Measurements from ENCODE around the gene GIN1. TPM values are rescaled to one million over a fixed set of nuclear protein-coding genes. Genes with fewer than 3 reads are reported as not detected.

Gene GIN1
- total and polyA plus RNA-seq, 2 donors (not counting 1 experiment from before 2014, with no cell fraction given), result 2.2 to 16.9 TPM

DNA sequence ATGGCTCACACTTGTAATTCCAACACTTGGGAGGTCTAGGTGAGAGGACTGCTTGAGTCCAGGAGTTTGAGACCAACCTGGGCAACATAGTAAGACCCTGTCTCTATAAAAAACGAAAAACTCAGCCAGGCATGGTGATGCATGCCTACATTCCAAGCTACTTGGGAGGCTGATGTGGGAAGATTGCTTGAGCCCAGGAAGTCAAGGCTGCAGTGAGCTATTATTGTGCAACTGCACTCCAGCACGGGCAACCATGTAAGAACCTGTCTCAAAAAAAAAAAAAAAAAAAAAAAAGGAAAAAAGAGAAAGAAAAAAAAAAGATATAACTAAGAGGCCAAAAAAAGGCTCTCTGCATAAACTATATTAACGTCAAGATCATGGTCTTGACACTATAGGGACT is 27.3 kb downstream of the GIN1 start:
- Mint-ChIP-seq H3K27me3 (no peaks in the 10 kb centered on the region), H3K27ac (no peak overlapping the region), H3K4me1 (no peaks in the 10 kb centered on the region), H3K9me3 (ENCODE audit: insufficient read depth) (no peaks in the 10 kb centered on the region), H3K4me3 (no peak overlapping the region)
- WGBS (ENCODE audit: insufficient coverage), result 83% methylated on average over 1 of the region's 3 CpGs
- Histone ChIP-seq H3K36me3 (replicated peaks in 1 of 2; ENCODE audit: control extremely low read depth in 1 of 2, control insufficient read depth in 1 of 2, extremely low read depth in 1 of 2, insufficient read depth in 2 of 2, low read length in 1 of 2) (peaks cover 7 to 24% of the 10 kb centered on the region in 2 experiments), H3K79me2 (ENCODE audit: control insufficient read depth, insufficient read depth, low read length) (no peaks in the 10 kb centered on the region), H4K20me1 (ENCODE audit: control insufficient read depth, insufficient read depth, low read length, poor library complexity, severe bottlenecking) (no peaks in the 10 kb centered on the region), H3K27me3 (replicated peaks in 1 of 4; ENCODE audit: control extremely low read depth in 1 of 4, control insufficient read depth in 3 of 4, insufficient read depth in 4 of 4, low read length in 3 of 4) (no peaks in the 10 kb centered on the region), H3K9ac (ENCODE audit: low read length) (no peak overlapping the region), H3K4me2 (replicated peaks; ENCODE audit: low read depth, low read length, poor library complexity, severe bottlenecking) (no peak overlapping the region), H3K4me3 (ENCODE audit: control extremely low read depth in 1 of 5, extremely low read depth in 1 of 5, insufficient read depth in 1 of 5, low read depth in 2 of 5, low read length in 4 of 5) (no peak overlapping the region), H3K9me3 (ENCODE audit: control extremely low read depth in 1 of 3, control insufficient read depth in 2 of 3, insufficient read depth in 1 of 3, low read length in 2 of 3) (no peaks in the 10 kb centered on the region), H2AFZ (ENCODE audit: insufficient read depth, low read depth, low read length, poor library complexity, severe bottlenecking) (no peak overlapping the region), H3K4me1 (ENCODE audit: control insufficient read depth in 2 of 2, insufficient read depth in 2 of 2, low read length in 2 of 2) (no peaks in the 10 kb centered on the region), H3K27ac (ENCODE audit: low read length in 2 of 2) (no peak overlapping the region)
- intact Hi-C loops (cut with micrococcal nuclease), result no loop called here
- no peak for DNase-seq
- ATAC-seq (ENCODE audit: low read depth), result no peak
- TF ChIP-seq EZH2 (IDR thresholded peaks at IDR 0.05; ENCODE audit: borderline replicate concordance, insufficient read depth, low read depth, low read length, poor library complexity, severe bottlenecking) (no peak), CTCF (IDR thresholded peaks at IDR 0.05) (no peak)
- CTCF ChIA-PET, result no interaction called here
- POLR2A ChIA-PET, result no interaction called here

DNA sequence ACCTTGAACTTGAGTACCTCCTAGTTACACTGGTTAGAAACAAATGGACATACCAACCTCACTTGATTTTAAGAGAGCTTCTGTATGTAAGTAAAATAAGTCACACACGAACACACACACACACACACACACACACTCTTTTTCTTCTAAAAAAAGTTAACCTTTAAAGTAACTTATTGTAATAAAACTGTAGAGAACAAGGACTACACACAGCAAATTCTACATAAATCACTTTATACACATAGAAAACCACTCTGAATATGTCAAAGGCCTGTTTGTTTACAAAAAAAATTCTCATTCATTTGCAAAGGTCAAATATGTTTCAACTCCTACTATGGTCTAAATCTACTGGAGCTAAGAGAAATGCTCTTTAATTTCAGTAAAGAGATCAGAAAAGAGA is 29.1 kb downstream of the GIN1 start:
- Mint-ChIP-seq H3K27me3 (no peaks in the 10 kb centered on the region), H3K4me3 (no peak overlapping the region), H3K4me1 (no peaks in the 10 kb centered on the region), H3K27ac (no peak overlapping the region), H3K9me3 (ENCODE audit: insufficient read depth) (peaks cover 5% of the 10 kb centered on the region)
- WGBS (ENCODE audit: insufficient coverage), result no CpG with 5 or more reads among the region's 1 CpG
- no peaks in the 10 kb centered on the region for H3K4me1 ChIP-seq (ENCODE audit: control insufficient read depth in 2 of 2, insufficient read depth in 2 of 2, low read length in 2 of 2)
- no peak overlapping the region for H3K9ac ChIP-seq (ENCODE audit: low read length)
- intact Hi-C loops (cut with micrococcal nuclease), result no loop called here
- H3K36me3 ChIP-seq (replicated peaks in 1 of 2; ENCODE audit: control extremely low read depth in 1 of 2, control insufficient read depth in 1 of 2, extremely low read depth in 1 of 2, insufficient read depth in 2 of 2, low read length in 1 of 2), result peaks cover 7 to 25% of the 10 kb centered on the region in 2 experiments
- no peak for ATAC-seq (ENCODE audit: low read depth)
- no peak for DNase-seq
- H3K27ac ChIP-seq (ENCODE audit: low read length in 2 of 2), result no peak overlapping the region
- no peak for TF ChIP-seq CTCF (IDR thresholded peaks at IDR 0.05)
- TF ChIP-seq EZH2 (IDR thresholded peaks at IDR 0.05; ENCODE audit: borderline replicate concordance, insufficient read depth, low read depth, low read length, poor library complexity, severe bottlenecking), result no peak
- CTCF ChIA-PET, result interaction anchor here (1.1 kb wide), 1 partner anchor 29 kb away, joined by 3 read pairs; the partner anchor contains the start of genes GIN1 and PPIP5K2
- no peaks in the 10 kb centered on the region for H4K20me1 ChIP-seq (ENCODE audit: control insufficient read depth, insufficient read depth, low read length, poor library complexity, severe bottlenecking)
- H3K4me3 ChIP-seq (ENCODE audit: control extremely low read depth in 1 of 5, extremely low read depth in 1 of 5, insufficient read depth in 1 of 5, low read depth in 2 of 5, low read length in 4 of 5), result no peak overlapping the region
- H3K9me3 ChIP-seq (ENCODE audit: control extremely low read depth in 1 of 3, control insufficient read depth in 2 of 3, insufficient read depth in 1 of 3, low read length in 2 of 3), result no peaks in the 10 kb centered on the region
- POLR2A ChIA-PET, result no interaction called here
- H3K79me2 ChIP-seq (ENCODE audit: control insufficient read depth, insufficient read depth, low read length), result no peaks in the 10 kb centered on the region
- no peak overlapping the region for H3K4me2 ChIP-seq (replicated peaks; ENCODE audit: low read depth, low read length, poor library complexity, severe bottlenecking)
- H2AFZ ChIP-seq (ENCODE audit: insufficient read depth, low read depth, low read length, poor library complexity, severe bottlenecking), result no peak overlapping the region
- no peaks in the 10 kb centered on the region for H3K27me3 ChIP-seq (replicated peaks in 1 of 4; ENCODE audit: control extremely low read depth in 1 of 4, control insufficient read depth in 3 of 4, insufficient read depth in 4 of 4, low read length in 3 of 4)
